B cell (primary cell): ENCODE data around the gene SEC16A. TPM values are rescaled to one million over a fixed set of nuclear protein-coding genes. Genes with fewer than 3 reads are reported as not detected.
A peak's percentile ranks its signal among the peaks of the same experiment; 100 is the strongest.

Experiments used
- ATAC-seq: fragments of 200-7000 bp; cut with Tn5 transposase; one replicate; pipeline ENCODE4 v1.10.0; 2021; ENCODE audit warnings: low read depth, mild to moderate bottlenecking, moderate number of reproducible peaks, moderate library complexity
- CTCF ChIA-PET: fragments of 350-600 bp; sonication (Branson Sonifier 250); formaldehyde crosslinking; loops from one replicate; lab custom pipeline; 2021; ENCODE audit warnings: antibody characterized with exemption, inconsistent platforms; lab: Charles Lee
- POLR2A ChIA-PET: fragments of 350-600 bp; sonication (Branson Sonifier 250); formaldehyde crosslinking; loops from one replicate; lab custom pipeline; 2021; ENCODE audit warnings: antibody characterized with exemption; lab: Charles Lee
- DNase-seq: peaks from one replicate; pipeline ENCODE4 v3.0.0; 2013
- H2AFZ ChIP-seq: 2 replicates; pipeline ENCODE4 v1.6.1; 2012; ENCODE audit warnings: mild to moderate bottlenecking, low read depth, low read length; ENCODE audit not compliant: insufficient read depth, poor library complexity, severe bottlenecking
- H3K27ac ChIP-seq, 2 donors: 1 replicate in 1 of 2; 2 replicates in 1 of 2; pipeline ENCODE4 v1.5.1; 2012 to 2013; ENCODE audit warnings: low read length in 2 of 2, mild to moderate bottlenecking in 2 of 2, moderate library complexity in 1 of 2
- H3K27me3 ChIP-seq, 4 experiments: fragments of 200-600 bp in 1 of 4; sonication (generic) in 1 of 4; replicated peaks in 1 of 4; 1 replicate in 2 of 4; 2 replicates in 2 of 4; pipeline versions ENCODE4 v1.6.1 to v1.7.0; 2013 to 2016; ENCODE audit warnings: low read length in 3 of 4, mild to moderate bottlenecking in 2 of 4, mixed read lengths in 1 of 4, moderate library complexity in 1 of 4; ENCODE audit not compliant: insufficient read depth in 4 of 4, control insufficient read depth in 3 of 4; ENCODE audit errors: control extremely low read depth in 1 of 4
- H3K36me3 ChIP-seq, 2 experiments: replicated peaks in 1 of 2; 1 replicate in 1 of 2; 2 replicates in 1 of 2; pipeline versions ENCODE4 v1.6.1 to v1.7.1; 2013; ENCODE audit warnings: low read length in 1 of 2; ENCODE audit not compliant: insufficient read depth in 2 of 2, control insufficient read depth in 1 of 2; ENCODE audit errors: control extremely low read depth in 1 of 2, extremely low read depth in 1 of 2
- H3K4me1 ChIP-seq, 2 donors: fragments of 200-600 bp in 1 of 2; sonication (generic) in 1 of 2; 1 replicate in 1 of 2; 2 replicates in 1 of 2; pipeline versions ENCODE4 v1.5.1 to v1.6.1; 2013 to 2017; ENCODE audit warnings: low read length in 2 of 2; ENCODE audit not compliant: control insufficient read depth in 2 of 2, insufficient read depth in 2 of 2
- H3K4me2 ChIP-seq: replicated peaks from 2 replicates; pipeline ENCODE3; 2012; ENCODE audit warnings: mild to moderate bottlenecking, low read depth, low read length; ENCODE audit not compliant: poor library complexity, severe bottlenecking
- H3K4me3 ChIP-seq, 5 experiments: fragments of 200-600 bp in 1 of 5; sonication (generic) in 1 of 5; 1 replicate in 3 of 5; 2 replicates in 2 of 5; pipeline versions ENCODE4 v1.5.1 to v1.7.0; 2011 to 2016; ENCODE audit warnings: low read length in 4 of 5, mild to moderate bottlenecking in 4 of 5, low read depth in 2 of 5, control low read depth in 1 of 5, moderate library complexity in 1 of 5; ENCODE audit not compliant: insufficient read depth in 1 of 5; ENCODE audit errors: control extremely low read depth in 1 of 5, extremely low read depth in 1 of 5
- H3K79me2 ChIP-seq: fragments of 200-600 bp; sonication (generic); one replicate; pipeline ENCODE4 v1.6.0; 2016; ENCODE audit warnings: low read length; ENCODE audit not compliant: control insufficient read depth, insufficient read depth
- H3K9ac ChIP-seq: fragments of 200-600 bp; sonication (generic); 2 replicates; pipeline ENCODE4 v1.6.1; 2017; ENCODE audit warnings: mild to moderate bottlenecking, low read length, moderate library complexity
- H3K9me3 ChIP-seq, 3 donors: one replicate each; pipeline versions ENCODE4 v1.6.1 to v1.7.1; 2013; ENCODE audit warnings: low read length in 2 of 3; ENCODE audit not compliant: control insufficient read depth in 2 of 3, insufficient read depth in 1 of 3; ENCODE audit errors: control extremely low read depth in 1 of 3
- H4K20me1 ChIP-seq: 2 replicates; pipeline ENCODE4 v1.6.0; 2012; ENCODE audit warnings: mild to moderate bottlenecking, low read length; ENCODE audit not compliant: insufficient read depth, control insufficient read depth, poor library complexity, severe bottlenecking
- H3K27ac Mint-ChIP-seq: one replicate; pipeline ENCODE4 v1.8.0; 2021; ENCODE audit warnings: mixed read lengths
- H3K27me3 Mint-ChIP-seq: one replicate; pipeline ENCODE4 v1.8.0; 2021; ENCODE audit warnings: mixed read lengths
- H3K4me1 Mint-ChIP-seq: one replicate; pipeline ENCODE4 v1.8.0; 2021; ENCODE audit warnings: mixed read lengths
- H3K4me3 Mint-ChIP-seq: one replicate; pipeline ENCODE4 v1.8.0; 2021; ENCODE audit warnings: mixed read lengths
- H3K9me3 Mint-ChIP-seq: one replicate; pipeline ENCODE4 v1.8.0; 2022; ENCODE audit warnings: mixed read lengths; ENCODE audit not compliant: insufficient read depth
- EZH2 ChIP-seq: IDR thresholded peaks from 2 replicates; pipeline ENCODE4 v1.6.1; 2012; ENCODE audit warnings: borderline replicate concordance, low read depth, mild to moderate bottlenecking, moderate library complexity, low read length; ENCODE audit not compliant: insufficient read depth, poor library complexity, severe bottlenecking
- WGBS: methylation state at CpG from one replicate; pipeline ENCODE4 v1.1.5; 2013; ENCODE audit warnings: missing lambda C conversion rate; ENCODE audit not compliant: insufficient coverage; 5-methylcytosine and 5-hydroxymethylcytosine counted together
- intact Hi-C: fragments of 100-400 bp; cut with micrococcal nuclease; formaldehyde crosslinking; loops from one replicate; pipeline ENCODE4 v1.10.0; 2022
- polyA plus RNA-seq: library from polyadenylated mRNA; depleted of rRNA; stranded (reverse); fragments of >200 nt; gene quantifications from 2 replicates; pipeline ENCODE4 v1.2.3, GENCODE V29; 2012
- total RNA-seq, 2 donors: library from RNA; stranded (reverse); fragments of 120-200 nt in 1 of 2; gene quantifications; 1 replicate in 1 of 2; 2 replicates in 1 of 2; pipeline versions ENCODE4 v1.2.3 to v1.2.4, GENCODE V29; 2013 to 2022
- TF ChIP-seq, protein P1 (sequence below): fragments of 200-600 bp; IDR thresholded peaks from one replicate; pipeline ENCODE4 v1.8.0; 2022; ENCODE audit warnings: antibody characterized with exemption, mild to moderate bottlenecking

SEC16A gene
- total and polyA plus RNA-seq, 2 donors (not counting 1 experiment from before 2014, with no cell fraction given) = 31.7 to 73.4 TPM

- H3K79me2 ChIP-seq = peaks cover 33% of the 10 kb centered on the region
- Mint-ChIP-seq H3K4me1 (peaks cover 24% of the 10 kb centered on the region), H3K27ac (peak overlapping the region; percentile 74), H3K27me3 (no peaks in the 10 kb centered on the region), H3K9me3 (no peaks in the 10 kb centered on the region), H3K4me3 (no peak overlapping the region)
- TF ChIP-seq EZH2 = no peak
- TF ChIP-seq, protein P1, sequence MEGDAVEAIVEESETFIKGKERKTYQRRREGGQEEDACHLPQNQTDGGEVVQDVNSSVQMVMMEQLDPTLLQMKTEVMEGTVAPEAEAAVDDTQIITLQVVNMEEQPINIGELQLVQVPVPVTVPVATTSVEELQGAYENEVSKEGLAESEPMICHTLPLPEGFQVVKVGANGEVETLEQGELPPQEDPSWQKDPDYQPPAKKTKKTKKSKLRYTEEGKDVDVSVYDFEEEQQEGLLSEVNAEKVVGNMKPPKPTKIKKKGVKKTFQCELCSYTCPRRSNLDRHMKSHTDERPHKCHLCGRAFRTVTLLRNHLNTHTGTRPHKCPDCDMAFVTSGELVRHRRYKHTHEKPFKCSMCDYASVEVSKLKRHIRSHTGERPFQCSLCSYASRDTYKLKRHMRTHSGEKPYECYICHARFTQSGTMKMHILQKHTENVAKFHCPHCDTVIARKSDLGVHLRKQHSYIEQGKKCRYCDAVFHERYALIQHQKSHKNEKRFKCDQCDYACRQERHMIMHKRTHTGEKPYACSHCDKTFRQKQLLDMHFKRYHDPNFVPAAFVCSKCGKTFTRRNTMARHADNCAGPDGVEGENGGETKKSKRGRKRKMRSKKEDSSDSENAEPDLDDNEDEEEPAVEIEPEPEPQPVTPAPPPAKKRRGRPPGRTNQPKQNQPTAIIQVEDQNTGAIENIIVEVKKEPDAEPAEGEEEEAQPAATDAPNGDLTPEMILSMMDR = no peak
- H3K9ac ChIP-seq = no peak overlapping the region
- WGBS = 97% methylated on average over 14 of the region's 15 CpGs
- DNase-seq = no peak
- CTCF ChIA-PET = interaction anchor here (1.3 kb wide), 1 partner anchor 8 kb away, joined by 3 read pairs; no protein-coding TSS in a partner anchor
- H3K9me3 ChIP-seq = no peaks in the 10 kb centered on the region
- H4K20me1 ChIP-seq = peaks cover 47% of the 10 kb centered on the region
- H3K4me3 ChIP-seq = no peak overlapping the region
- POLR2A ChIA-PET = no interaction called here
- H2AFZ ChIP-seq = no peak overlapping the region
- H3K27me3 ChIP-seq = no peaks in the 10 kb centered on the region
- peaks cover 21 to 28% of the 10 kb centered on the region in 2 donors for H3K4me1 ChIP-seq
- peaks cover 2 to 32% of the 10 kb centered on the region in 2 experiments for H3K36me3 ChIP-seq
- no peak overlapping the region for H3K4me2 ChIP-seq
- no peak for ATAC-seq
- intact Hi-C loops = no loop called here
- no peak overlapping the region for H3K27ac ChIP-seq
Observed at GRCh38 chr9:136441191-136441680, 41.6 kb downstream of the SEC16A start.
